Measurements from ENCODE around the gene SALL1. TPM values are rescaled to one million over a fixed set of nuclear protein-coding genes. Genes with fewer than 3 reads are reported as not detected.
A peak's percentile ranks its signal among the peaks of the same experiment; 100 is the strongest.

SALL1 gene
- total and polyA plus RNA-seq, 2 of the 4 experiments (the other 2 are of a cell fraction), result 0.90 to 5.2 TPM

GRCh38 chr16:51166541-51166940 is 15.5 kb upstream of the SALL1 start:
- dilution Hi-C loops (cut with HindIII; ENCODE audit: low sequenced_read_pairs, unreplicated experiment) (no loop called here), intact Hi-C loops (cut with micrococcal nuclease) (no loop called here), in situ Hi-C loops (cut with MboI; ENCODE audit: low sequenced_read_pairs) (no loop called here)
- H3K36me3 ChIP-seq (ENCODE audit: control insufficient read depth, insufficient read depth, low read length), result no peaks in the 10 kb centered on the region
- no peak overlapping the region for H3K56ac ChIP-seq (ENCODE audit: extremely low read depth, insufficient read depth, low read length)
- no peak overlapping the region for H4K8ac ChIP-seq (ENCODE audit: low read depth in 2 of 2, low read length in 2 of 2)
- H3K4me3 ChIP-seq (ENCODE audit: insufficient read depth, low read depth, low read length), result no peak overlapping the region
- 72% methylated on average over 2 of the region's 3 CpGs; no CpG with 5 or more reads in 1 of the 2 experiments for WGBS, 2 experiments (ENCODE audit: extremely low coverage in 2 of 2, insufficient read length in 1 of 2)
- no peak overlapping the region for H3K4me2 ChIP-seq (ENCODE audit: low read depth, low read length)
- H3K4me1 ChIP-seq (ENCODE audit: control insufficient read depth, insufficient read depth, low read length), result peaks cover 11% of the 10 kb centered on the region
- H2BK15ac ChIP-seq (ENCODE audit: low read depth, low read length), result no peak overlapping the region
- H3K27me3 ChIP-seq (ENCODE audit: control insufficient read depth, insufficient read depth, low read length), result no peaks in the 10 kb centered on the region
- no peak for DNase-seq
- ATAC-seq (ENCODE audit: low read depth), result no peak
- BruUV-seq (replicated peaks), result no TSS peak
- H4K5ac ChIP-seq (ENCODE audit: low read depth, low read length), result no peak overlapping the region
- ChIA-PET CTCF (no interaction called here), POLR2A (ENCODE audit: unreplicated experiment) (no interaction called here)
- no peak overlapping the region for H3K9ac ChIP-seq (ENCODE audit: low read depth, low read length)
- 0 out of 2 replicates have a peak overlapping the region, but pooled peaks have one; percentile 15 for H3K4ac ChIP-seq (ENCODE audit: low read depth, low read length)
- H3K9me3 ChIP-seq (ENCODE audit: control insufficient read depth, insufficient read depth, low read length), result no peaks in the 10 kb centered on the region
- no peak overlapping the region for H2AFZ ChIP-seq (replicated peaks; ENCODE audit: low read length, poor library complexity)
- no peak overlapping the region for H4K91ac ChIP-seq (ENCODE audit: insufficient read depth, low read depth, low read length)
- TF ChIP-seq RFX5 (IDR thresholded peaks at IDR 0.05; ENCODE audit: low read depth, low read length) (no peak), CHD1 (IDR thresholded peaks at IDR 0.05; ENCODE audit: low read depth, low read length) (no peak), FOS (IDR thresholded peaks at IDR 0.05; ENCODE audit: low read depth, low read length) (no peak), MXI1 (IDR thresholded peaks at IDR 0.05; ENCODE audit: borderline replicate concordance, low read depth, low read length) (no peak), NFE2L2 (IDR thresholded peaks at IDR 0.05; ENCODE audit: low read depth, low read length) (no peak), MAFK (IDR thresholded peaks at IDR 0.05; ENCODE audit: low read depth, low read length) (no peak), BHLHE40 (IDR thresholded peaks at IDR 0.05; ENCODE audit: low read depth, low read length) (no peak)
- H2AK9ac ChIP-seq (replicated peaks; ENCODE audit: low read depth, low read length, poor library complexity), result no peak overlapping the region
- H2BK5ac ChIP-seq (ENCODE audit: low read depth, low read length, poor library complexity, severe bottlenecking), result no peak overlapping the region
- H3K79me1 ChIP-seq (ENCODE audit: low read depth in 1 of 2, low read length in 2 of 2), result peaks cover 11 to 36% of the 10 kb centered on the region in 2 experiments
- no peaks in the 10 kb centered on the region for H4K20me1 ChIP-seq (ENCODE audit: insufficient read depth, low read length)
- H2BK120ac ChIP-seq (ENCODE audit: low read depth, low read length), result no peak overlapping the region
- no peak overlapping the region for H3K27ac ChIP-seq (ENCODE audit: insufficient read depth, low read length)
- no peak overlapping the region for H3K14ac ChIP-seq (replicated peaks; ENCODE audit: low read depth, low read length)
- no peak overlapping the region for H3K18ac ChIP-seq (ENCODE audit: low read depth, low read length)
- H2BK20ac ChIP-seq (ENCODE audit: low read depth, low read length), result no peak overlapping the region
- H3K23ac ChIP-seq (ENCODE audit: low read depth, low read length), result no peak overlapping the region
- peaks cover 22% of the 10 kb centered on the region; the same call in 1 of the 2 replicates for H3K9me1 ChIP-seq (ENCODE audit: insufficient read depth, low read length)
- H2AK5ac ChIP-seq (ENCODE audit: low read depth, low read length), result no peak overlapping the region
